Loucy (cell line): Measurements from ENCODE around the gene BRD4.

Experiments
- EZH2phosphoT487 ChIP-seq: fragments of 200-600 bp; IDR thresholded peaks from 2 replicates; pipeline ENCODE4 v1.6.1; 2018; ENCODE audit warnings: antibody characterized with exemption, mild to moderate bottlenecking, moderate library complexity, borderline replicate concordance
- TF ChIP-seq, protein P1 (sequence below): fragments of 200-600 bp; sonication (generic); conservative IDR thresholded peaks from 2 replicates; pipeline ENCODE4 v1.5.1; 2014; ENCODE audit warnings: mild to moderate bottlenecking, antibody characterized with exemption, low read length

DNA sequence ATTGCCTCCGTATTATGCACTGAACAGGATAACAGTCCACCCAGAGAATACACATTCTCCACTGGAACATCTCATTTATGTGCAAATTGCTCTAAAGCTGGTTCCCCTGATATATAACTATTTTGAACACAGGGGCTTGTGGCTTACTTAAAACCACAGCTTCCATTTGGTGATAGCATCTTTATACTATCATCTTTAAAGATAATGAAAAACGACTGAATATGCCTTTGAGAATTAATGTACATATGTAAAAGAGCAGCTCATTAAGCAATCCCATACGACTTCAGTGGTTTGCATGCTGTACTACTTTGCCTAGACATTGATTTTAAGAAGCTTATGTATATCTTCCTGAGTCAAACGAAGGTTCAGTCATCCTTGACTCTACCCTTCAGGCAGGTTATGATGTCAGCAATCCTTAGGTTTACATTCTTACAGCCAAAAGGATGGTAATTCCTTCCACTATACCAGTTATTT, 40.8 kb downstream of the BRD4 start:
- TF ChIP-seq, protein P1, sequence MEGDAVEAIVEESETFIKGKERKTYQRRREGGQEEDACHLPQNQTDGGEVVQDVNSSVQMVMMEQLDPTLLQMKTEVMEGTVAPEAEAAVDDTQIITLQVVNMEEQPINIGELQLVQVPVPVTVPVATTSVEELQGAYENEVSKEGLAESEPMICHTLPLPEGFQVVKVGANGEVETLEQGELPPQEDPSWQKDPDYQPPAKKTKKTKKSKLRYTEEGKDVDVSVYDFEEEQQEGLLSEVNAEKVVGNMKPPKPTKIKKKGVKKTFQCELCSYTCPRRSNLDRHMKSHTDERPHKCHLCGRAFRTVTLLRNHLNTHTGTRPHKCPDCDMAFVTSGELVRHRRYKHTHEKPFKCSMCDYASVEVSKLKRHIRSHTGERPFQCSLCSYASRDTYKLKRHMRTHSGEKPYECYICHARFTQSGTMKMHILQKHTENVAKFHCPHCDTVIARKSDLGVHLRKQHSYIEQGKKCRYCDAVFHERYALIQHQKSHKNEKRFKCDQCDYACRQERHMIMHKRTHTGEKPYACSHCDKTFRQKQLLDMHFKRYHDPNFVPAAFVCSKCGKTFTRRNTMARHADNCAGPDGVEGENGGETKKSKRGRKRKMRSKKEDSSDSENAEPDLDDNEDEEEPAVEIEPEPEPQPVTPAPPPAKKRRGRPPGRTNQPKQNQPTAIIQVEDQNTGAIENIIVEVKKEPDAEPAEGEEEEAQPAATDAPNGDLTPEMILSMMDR = no peak
- no peak; the same call in 1 of the 2 replicates for TF ChIP-seq EZH2phosphoT487
